DMS 273 (cell line): Measurements from ENCODE around the gene NSMCE4A.
"Not testable (repeated sequence)": the region's sequence is repeated elsewhere in the genome, so short reads cannot be mapped to it uniquely, and the experiment has no call there.

ENCODE experiments used
- DNase-seq: peaks from one replicate; lab custom pipeline; 2025; ENCODE audit not compliant: unreplicated experiment; lab: John Stamatoyannopoulos, UW

NSMCE4A gene

GRCh38 chr10:121942749-121943416 is 32.1 kb downstream of the NSMCE4A start:
- no peak for DNase-seq

DNA sequence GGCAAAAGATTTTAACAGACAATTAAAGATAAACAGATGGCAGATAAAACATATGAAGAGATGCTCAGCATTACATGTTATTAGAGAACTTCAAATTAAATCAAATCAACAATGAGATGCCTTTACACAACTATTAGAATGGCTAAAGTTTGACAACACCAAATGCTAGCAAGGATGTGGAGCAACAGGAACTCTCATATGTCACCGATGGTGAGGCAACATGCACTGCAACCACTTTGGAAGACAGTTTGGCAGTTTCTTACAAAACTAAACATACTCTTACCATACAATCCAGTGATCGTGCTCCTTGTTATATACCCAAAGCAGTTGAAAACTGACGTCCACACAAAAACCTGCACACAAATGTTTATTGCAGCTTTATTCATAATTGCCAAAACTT is 33.5 kb downstream of the NSMCE4A start:
- no peak for DNase-seq

DNA sequence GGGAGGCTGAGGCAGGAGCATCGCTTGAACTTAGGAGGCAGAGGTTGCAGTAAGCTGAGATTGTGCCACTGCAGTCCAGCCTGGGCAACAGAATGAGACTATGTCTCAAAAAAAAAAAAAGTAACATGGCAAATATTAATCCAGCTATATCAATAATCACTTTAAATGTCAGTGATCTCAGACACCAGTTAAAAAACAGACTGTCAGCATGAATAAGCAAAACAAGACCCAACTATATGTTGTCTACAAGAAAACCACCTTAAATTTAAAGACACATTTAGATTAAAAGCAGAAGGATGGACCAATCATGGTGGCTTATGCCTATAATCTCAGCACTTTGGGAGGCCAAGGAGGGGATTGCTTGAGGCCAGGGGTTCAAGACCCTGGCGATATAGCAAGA is 38.7 kb downstream of the NSMCE4A start:
- no peak for DNase-seq

GRCh38 chr10:121935702-121936101 is 39.3 kb downstream of the NSMCE4A start:
- no peak for DNase-seq

DNA sequence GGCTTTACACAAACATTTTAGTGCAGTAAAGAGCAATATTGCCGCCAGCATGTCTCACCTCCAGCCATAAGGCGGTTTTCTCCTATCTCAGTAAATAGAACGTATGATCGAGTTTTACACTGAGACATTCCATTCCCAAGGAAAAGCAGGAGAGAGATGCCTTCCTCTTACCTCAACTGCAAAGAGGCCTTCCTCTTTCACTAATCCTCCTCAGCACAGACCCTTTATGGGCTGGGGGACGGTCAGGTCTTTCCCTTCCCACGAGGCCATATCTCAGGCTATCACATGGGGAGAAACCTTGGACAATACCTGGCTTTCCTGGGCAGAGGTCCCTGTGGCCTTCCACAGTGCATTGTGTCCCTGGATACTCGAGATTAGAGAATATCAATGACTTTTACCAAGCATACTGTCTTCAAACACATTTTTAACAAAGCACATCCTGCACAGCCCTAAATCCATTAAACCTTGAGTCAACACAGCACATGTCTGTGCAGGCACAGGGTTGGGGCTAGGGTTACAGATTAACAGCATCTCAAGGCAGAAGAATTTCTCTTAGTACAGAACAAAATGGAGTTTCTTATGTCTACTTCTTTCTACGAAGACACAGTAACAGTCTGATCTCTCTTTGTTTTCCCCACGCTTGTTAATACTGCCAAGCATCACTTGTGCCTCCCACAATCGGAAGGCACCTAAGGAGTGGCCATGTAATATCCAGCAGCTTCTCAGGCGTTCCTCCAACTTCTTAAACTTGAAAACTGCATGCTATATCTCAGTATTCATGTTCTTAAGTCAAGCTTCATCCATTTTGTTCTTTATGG is 44.5 kb downstream of the NSMCE4A start:
- DNase-seq: not testable (repeated sequence)

DNA sequence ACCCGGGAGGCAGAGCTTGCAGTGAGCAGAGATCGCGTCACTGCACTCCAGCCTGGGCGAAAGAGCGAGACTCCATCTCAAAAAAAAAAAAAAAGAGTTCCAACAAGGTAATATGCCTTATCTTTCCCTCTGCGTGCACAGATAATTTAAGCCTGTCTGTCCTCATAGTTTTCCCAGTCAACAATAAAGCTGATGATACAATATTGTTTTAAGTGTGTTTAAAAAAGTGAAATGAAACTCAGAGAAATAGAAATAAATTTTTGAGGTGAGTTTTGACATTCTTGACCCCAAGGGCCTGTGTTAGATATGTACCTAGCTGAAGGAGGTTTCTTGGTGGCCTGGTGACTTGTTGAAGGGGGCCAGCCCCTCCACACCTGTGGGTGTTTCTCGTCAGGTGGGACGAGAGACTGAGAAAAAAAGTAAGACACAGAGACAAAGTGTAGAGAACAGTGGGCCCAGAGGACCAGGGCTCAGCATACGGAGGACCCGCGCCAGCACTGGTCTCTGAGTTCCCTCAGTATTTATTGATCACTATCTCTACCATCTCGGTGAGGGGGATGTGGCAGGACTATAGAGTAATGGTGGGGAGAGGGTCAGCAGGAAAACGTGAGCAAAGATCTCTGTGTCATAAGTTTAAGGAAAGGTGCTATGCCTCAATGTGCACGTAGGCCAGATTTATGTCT is 45.3 kb downstream of the NSMCE4A start:
- DNase-seq: not testable (repeated sequence)

GRCh38 chr10:121928528-121928884 is 46.5 kb downstream of the NSMCE4A start:
- DNase-seq: peak; percentile 52

DNA sequence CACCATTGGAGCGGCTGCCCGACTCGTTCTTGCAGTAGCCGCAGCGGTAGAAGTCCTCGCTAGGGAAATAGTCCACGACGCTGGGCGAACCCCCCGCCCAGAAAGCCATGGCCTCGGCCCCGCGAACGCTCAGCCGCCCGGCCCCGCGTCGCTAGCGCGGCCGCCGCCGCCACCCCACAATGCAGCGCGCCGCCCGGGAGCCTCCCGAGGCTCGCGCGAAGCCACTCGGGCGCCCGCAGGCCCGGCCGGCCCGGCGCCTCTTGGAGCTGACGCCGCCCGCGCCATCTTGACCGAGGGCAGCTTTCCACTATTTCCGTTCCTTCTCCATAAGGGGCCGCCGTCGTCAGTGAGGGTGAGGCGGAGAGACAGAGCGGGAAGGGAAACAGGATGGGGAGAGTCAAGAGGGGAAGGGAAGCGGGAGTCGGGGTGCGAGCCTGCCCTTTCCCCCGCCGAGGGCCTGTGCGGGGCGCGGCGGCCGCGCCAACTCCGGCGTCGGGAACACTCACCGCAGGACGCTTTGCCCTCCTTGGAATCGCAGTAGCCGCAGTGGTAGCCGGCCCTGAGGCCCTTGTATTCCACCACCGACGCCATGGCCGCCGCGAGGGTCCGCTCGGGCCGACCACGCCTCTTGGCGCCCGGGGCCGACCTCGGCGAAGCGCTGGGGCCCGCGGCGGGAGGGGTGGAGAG is 47.0 kb downstream of the NSMCE4A start, which contains the start of gene ATE1:
Gene ATE1 (minus strand): TSS at position 191 of the 687 bp plus-strand sequence. CDS start 82 bp downstream, at position 109.
- DNase-seq: peak; percentile 93

- DNase-seq: peak; percentile 60
Measured at GRCh38 chr10:121927318-121927840, 47.6 kb downstream of the NSMCE4A start.

GRCh38 chr10:121926671-121927317 is 48.2 kb downstream of the NSMCE4A start:
- DNase-seq: peak; percentile 52

DNA sequence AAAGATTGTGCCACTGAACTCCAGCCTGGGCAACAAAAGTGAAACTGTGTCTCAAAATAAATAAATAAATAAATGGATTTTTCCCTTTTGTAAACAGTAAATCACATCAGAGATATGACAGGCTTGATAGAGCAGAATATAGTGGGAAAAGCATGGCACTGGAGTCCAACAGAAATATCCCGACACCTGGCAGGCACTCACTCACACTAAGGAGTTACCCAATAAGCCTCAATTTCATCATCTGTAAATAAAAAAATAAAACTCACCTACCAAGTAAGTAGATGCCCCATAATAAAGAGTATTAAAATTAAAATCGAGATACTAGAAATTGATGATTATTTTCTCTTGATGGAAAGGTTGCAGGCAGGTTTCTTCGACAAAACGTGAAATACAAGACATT is 48.9 kb downstream of the NSMCE4A start:
- DNase-seq: no peak

DNA sequence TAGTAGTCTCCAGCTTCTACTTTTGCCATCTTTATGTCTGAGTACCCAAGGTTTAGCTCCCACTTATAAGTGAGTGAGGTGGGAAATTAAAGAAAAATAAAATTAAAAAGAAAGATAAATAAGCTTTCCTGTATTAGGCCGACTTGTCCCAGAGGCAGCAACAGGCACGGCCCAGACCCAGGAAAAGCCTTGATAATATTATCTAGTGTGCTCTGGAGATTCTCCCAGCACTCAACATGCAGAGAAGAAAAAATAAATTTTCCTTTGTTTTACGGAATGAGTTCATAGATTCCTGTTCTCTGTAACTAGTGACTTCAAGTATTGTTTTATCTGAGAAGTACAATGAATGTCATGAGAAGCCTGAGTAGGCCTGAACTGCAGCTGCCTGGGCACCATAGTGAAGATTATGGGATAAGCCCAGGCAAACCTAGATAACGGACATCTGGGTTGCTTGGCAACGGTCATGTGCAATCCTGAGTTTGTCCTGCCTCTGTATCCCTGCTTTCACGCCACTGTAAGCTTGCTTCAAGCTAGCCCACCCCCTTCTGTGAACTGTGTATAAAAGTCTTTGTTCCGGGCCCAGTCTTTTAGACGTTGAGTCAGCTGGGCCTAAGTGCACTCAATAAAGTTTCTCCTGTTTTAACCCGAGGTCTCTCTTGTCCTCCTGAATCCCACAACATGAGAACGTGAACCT is 53.6 kb downstream of the NSMCE4A start:
- DNase-seq: peak; percentile 35

GRCh38 chr10:121919666-121920065 is 55.4 kb downstream of the NSMCE4A start:
- no peak for DNase-seq

DNA sequence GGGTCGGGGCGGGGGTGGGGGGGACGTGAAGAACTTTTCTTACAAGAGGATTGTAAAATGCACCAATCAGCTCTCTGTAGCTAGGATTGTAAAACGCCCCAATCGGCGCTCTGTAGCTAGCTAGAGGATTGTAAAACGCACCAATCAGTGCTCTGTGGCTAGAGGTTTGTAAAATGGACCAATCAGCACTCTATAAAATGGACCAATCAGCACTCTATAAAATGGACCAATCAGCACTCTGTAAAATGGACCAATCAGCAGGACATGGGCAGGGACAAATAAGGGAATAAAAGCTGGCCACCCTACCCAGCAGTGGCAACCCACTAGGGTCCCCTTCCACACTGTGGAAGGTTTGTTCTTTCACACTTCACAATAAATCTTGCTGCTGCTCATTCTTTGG is 56.2 kb downstream of the NSMCE4A start:
- not testable (repeated sequence) for DNase-seq

GRCh38 chr10:121914661-121915060 is 60.4 kb downstream of the NSMCE4A start:
- no peak for DNase-seq

DNA sequence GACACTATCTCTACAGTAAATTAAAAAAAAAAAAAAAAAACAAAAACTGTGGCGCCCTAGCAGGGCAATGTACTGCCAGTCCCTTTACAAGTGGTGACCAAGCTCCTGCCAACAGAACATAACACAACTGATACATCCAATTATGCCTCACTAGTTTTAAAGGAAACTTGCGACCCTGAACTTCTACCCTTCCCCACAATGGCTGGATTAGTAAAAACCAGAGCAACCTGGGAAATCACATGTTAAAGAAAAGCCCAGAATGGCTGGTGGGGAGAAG is 63.7 kb downstream of the NSMCE4A start:
- DNase-seq: no peak

- no peak for DNase-seq
Measured at GRCh38 chr10:121910673-121911420, 64.2 kb downstream of the NSMCE4A start.
